Choroid plexus epithelial cell (primary cell): ENCODE measurements around the gene PDYN.

Source experiments
- DNase-seq: peaks from one replicate; pipeline ENCODE4 v3.0.0-alpha.2; 2010; ENCODE audit warnings: low read depth
- H3K4me3 ChIP-seq: 2 replicates; pipeline ENCODE4 v1.5.1; 2011; ENCODE audit warnings: low read depth, mild to moderate bottlenecking, control low read depth, low read length, moderate library complexity
- TF ChIP-seq, protein P1 (sequence below): conservative IDR thresholded peaks from 2 replicates; pipeline ENCODE4 v1.5.1; 2011; ENCODE audit warnings: low read depth, mild to moderate bottlenecking, control low read depth, inconsistent platforms, low read length, moderate library complexity

Gene PDYN

DNA sequence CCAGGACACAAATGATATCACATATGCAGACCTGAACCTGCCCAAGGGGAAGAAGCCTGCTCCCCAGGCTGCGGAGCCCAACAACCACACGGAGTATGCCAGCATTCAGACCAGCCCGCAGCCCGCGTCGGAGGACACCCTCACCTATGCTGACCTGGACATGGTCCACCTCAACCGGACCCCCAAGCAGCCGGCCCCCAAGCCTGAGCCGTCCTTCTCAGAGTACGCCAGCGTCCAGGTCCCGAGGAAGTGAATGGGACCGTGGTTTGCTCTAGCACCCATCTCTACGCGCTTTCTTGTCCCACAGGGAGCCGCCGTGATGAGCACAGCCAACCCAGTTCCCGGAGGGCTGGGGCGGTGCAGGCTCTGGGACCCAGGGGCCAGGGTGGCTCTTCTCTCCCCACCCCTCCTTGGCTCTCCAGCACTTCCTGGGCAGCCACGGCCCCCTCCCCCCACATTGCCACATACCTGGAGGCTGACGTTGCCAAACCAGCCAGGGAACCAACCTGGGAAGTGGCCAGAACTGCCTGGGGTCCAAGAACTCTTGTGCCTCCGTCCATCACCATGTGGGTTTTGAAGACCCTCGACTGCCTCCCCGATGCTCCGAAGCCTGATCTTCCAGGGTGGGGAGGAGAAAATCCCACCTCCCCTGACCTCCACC is 56.4 kb downstream of the PDYN start:
- no peak overlapping the region for H3K4me3 ChIP-seq
- no peak for DNase-seq
- TF ChIP-seq, protein P1, sequence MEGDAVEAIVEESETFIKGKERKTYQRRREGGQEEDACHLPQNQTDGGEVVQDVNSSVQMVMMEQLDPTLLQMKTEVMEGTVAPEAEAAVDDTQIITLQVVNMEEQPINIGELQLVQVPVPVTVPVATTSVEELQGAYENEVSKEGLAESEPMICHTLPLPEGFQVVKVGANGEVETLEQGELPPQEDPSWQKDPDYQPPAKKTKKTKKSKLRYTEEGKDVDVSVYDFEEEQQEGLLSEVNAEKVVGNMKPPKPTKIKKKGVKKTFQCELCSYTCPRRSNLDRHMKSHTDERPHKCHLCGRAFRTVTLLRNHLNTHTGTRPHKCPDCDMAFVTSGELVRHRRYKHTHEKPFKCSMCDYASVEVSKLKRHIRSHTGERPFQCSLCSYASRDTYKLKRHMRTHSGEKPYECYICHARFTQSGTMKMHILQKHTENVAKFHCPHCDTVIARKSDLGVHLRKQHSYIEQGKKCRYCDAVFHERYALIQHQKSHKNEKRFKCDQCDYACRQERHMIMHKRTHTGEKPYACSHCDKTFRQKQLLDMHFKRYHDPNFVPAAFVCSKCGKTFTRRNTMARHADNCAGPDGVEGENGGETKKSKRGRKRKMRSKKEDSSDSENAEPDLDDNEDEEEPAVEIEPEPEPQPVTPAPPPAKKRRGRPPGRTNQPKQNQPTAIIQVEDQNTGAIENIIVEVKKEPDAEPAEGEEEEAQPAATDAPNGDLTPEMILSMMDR, result no peak

DNA sequence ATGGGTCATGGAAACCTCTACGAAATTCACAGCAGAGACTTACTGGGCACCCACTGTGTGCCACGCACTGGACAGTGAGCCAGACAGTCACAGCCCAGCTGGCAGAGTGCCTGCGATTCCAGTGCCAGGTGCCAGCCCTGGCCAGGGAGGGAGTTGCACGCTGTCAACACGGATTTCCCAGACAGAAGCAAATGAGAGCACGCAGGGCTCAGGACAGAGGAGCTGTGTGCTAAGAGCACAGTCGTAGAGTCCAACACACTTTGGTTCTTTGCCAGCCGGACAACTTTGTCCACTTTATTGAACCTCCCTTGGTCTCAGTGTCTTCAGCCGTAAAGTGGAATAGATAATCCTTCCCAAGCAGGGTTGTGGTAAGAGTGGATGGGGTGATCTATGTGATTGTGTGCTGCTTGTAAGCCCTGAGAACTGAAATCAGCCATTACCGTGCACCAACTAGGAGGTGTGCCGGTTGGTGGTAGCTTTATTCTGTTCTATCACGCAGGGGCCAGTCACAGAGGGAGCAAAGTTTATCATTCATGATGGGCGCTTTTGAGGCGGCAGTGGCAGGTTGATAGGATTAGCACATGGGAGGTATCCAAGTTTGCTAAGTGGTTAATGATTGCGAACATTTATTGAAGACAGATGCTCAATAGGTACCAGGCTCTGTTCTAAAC is 58.0 kb downstream of the PDYN start:
- no peak overlapping the region for H3K4me3 ChIP-seq
- TF ChIP-seq, protein P1, result no peak
- no peak for DNase-seq

DNA sequence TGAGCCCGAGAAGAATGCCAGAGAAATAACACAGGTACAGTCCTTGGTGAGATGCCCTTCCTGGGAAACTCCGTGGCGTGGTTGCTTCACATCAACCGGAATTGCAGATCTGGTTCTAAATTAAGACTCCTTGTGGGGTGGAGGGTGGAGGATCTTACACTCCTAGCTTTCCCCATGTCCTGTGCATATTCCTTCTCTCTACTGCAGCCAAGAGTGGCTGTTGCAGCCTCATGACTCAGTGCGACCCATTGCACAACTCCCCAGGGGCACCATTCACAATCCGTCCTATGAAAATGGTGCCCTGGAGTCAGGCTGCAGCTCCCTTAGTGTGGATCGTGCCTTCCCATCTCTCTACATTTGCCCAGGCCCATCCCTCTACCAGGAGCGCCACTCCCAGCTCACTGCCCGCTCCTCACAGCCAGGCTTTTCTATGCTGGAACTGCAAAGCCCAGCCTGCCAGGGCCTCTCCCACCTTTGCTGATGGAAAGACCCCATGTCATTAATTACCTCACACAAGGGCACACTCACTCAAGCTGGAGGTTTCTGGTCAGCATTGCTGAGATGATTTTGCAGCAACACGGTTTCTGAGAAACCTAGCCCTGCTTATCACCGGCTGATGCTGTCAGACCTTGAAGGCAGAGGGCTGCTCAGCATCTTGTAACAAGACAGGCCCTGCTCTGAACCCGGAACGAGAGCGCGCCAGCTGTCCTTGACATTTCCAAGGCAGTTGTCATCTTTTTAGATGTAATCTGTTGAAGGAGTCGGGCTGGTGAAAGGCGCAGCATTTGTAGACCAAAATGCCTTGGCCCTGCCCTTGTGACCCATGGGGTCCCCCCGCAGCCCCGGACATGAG is 58.9 kb downstream of the PDYN start:
- DNase-seq, result peak; percentile 62

DNA sequence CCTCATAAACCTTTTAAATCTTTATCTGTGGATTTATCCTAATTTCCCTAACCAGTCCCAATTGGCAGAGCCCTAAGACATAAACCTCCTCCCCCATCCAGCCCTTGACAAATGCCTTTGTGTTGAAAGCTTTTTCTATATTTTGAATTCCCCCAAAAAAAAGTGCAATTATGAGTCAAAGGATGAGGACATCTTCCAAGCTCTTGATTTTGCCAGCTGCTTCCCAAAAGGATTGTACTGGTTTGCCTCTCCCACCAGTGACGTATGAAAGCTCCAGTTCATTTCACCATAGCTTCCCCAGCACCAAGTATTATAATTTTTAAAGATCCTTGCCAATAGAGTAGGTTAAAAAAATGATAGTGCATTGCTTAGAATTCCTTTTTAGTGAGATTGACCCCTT is 59.7 kb downstream of the PDYN start:
- TF ChIP-seq, protein P1, result no peak
- DNase-seq, result peak; percentile 21

More for the DNA sequence above, 58.9 kb downstream of the PDYN start:
- TF ChIP-seq, protein P1, result no peak
- H3K4me3 ChIP-seq, result no peak overlapping the region

DNA sequence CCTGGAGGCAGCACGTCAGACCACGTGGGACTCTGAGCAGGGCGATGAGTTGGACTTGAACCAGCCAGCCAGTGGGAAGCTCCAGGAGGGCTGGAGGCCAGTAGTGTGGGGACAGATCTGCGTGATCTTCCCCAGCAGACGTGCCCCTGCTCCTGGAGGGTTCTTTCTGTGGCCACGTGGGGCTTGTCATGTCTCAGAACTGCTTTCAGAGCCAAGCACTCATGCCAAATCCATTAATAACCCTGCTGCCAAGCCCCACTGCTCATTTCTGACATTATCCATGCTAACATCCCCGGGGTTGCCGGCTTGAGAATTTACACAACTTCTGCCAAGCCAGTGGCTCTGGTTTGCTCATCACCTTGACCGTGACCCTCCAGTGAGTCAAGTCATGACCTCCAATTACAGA is 60.4 kb downstream of the PDYN start:
- DNase-seq, result no peak
- TF ChIP-seq, protein P1, result no peak
- H3K4me3 ChIP-seq, result no peak overlapping the region

More for the DNA sequence above, 59.7 kb downstream of the PDYN start:
- no peak overlapping the region for H3K4me3 ChIP-seq

DNA sequence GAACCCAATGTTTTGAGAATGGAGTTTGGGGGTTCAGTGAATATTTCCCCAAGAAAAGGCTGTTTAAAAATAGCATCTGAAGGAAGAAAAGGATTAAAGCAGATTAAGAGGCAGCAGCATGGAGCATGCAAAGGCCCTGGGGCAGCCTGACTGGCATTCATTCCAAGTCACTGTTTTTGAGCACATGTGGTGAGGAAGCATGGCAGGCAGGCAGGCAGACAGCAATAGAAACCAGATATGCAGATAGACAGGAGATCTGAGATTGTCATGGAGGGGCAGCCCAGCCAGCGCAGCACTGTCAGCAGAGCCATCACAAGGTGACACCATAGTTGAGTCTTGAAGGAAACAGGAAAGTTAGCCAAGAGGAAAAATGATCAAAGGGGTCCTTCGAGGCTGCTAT is 60.9 kb downstream of the PDYN start:
- no peak for DNase-seq
- TF ChIP-seq, protein P1, result no peak
- no peak overlapping the region for H3K4me3 ChIP-seq
